NT2/D1 (cell line): ENCODE measurements around the gene TULP3.

Experiments used
- SUZ12 ChIP-seq: IDR thresholded peaks from 2 replicates; pipeline ENCODE4 v1.6.1; 2011; ENCODE audit not compliant: insufficient read length, insufficient read depth; ENCODE audit errors: extremely low read depth
- YY1 ChIP-seq: IDR thresholded peaks from 2 replicates; pipeline ENCODE4 v1.6.1; 2011; ENCODE audit not compliant: insufficient read length, insufficient read depth
- ZNF274 ChIP-seq: IDR thresholded peaks from 2 replicates; pipeline ENCODE4 v1.6.1; 2011; ENCODE audit warnings: mild to moderate bottlenecking, low read depth, low read length

DNA sequence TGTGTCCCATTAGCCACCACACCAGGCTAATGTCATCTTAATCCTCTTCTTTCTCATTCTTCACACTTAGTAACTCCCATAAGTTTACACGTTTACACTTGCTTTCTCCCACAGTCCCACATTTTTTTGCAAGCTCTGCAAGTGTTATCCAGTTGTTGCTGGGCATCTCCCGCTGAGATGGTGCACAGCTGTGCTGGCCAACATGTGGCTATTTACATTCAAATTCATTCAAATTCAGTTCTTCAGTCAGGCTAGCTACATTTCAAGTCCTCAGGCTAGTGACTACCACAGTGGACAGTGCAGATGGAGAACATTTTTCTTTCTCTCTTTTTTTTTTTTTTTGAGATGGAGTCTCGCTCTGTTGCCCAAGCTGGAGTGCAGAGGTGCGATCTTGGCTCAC is 58.7 kb downstream of the TULP3 start:
- TF ChIP-seq SUZ12 (no peak), YY1 (no peak), ZNF274 (no peak)
